IMR-90 (cell line): Measurements from ENCODE around the gene KRTAP10-1. TPM values are rescaled to one million over a fixed set of nuclear protein-coding genes. Genes with fewer than 3 reads are reported as not detected.

Source experiments
- ATAC-seq: fragments of 200-7000 bp; cut with Tn5 transposase; 2 replicates; pipeline ENCODE4 v1.9.1; 2020; ENCODE audit warnings: low read depth, mild to moderate bottlenecking, moderate library complexity
- BruUV-seq: library from RNA; stranded (reverse); fragments of 400-500 nt; replicated peaks from 2 replicates; lab custom pipeline; 2021; lab: Mats Ljungman, UMichigan
- CTCF ChIA-PET: fragments of 300-600 bp; formaldehyde crosslinking; extraction: SDS; loops from one replicate; lab custom pipeline; 2021; ENCODE audit warnings: antibody characterized with exemption; lab: Yijun Ruan, JAX
- POLR2A ChIA-PET: fragments of 300-600 bp; sonication (Branson Sonifier 250); formaldehyde crosslinking; loops from one replicate; lab custom pipeline; 2022; ENCODE audit warnings: antibody characterized with exemption; ENCODE audit not compliant: unreplicated experiment; lab: Charles Lee
- DNase-seq: peaks from one replicate; pipeline ENCODE4 v3.0.0; 2013
- H2AFZ ChIP-seq: replicated peaks from 2 replicates; pipeline ENCODE3; 2013; ENCODE audit warnings: low read length, mild to moderate bottlenecking; ENCODE audit not compliant: poor library complexity
- H2AK5ac ChIP-seq: 2 replicates; pipeline ENCODE4 v1.6.1; 2013; ENCODE audit warnings: low read depth, low read length, inconsistent platforms
- H2AK9ac ChIP-seq: replicated peaks from 2 replicates; pipeline ENCODE3; 2013; ENCODE audit warnings: mild to moderate bottlenecking, low read depth, low read length, moderate library complexity; ENCODE audit not compliant: poor library complexity
- H2BK120ac ChIP-seq: 2 replicates; pipeline ENCODE4 v1.6.1; 2013; ENCODE audit warnings: low read depth, low read length, inconsistent platforms
- H2BK15ac ChIP-seq: 3 replicates; pipeline ENCODE4 v1.6.1; 2013; ENCODE audit warnings: low read depth, low read length, inconsistent platforms
- H2BK20ac ChIP-seq: 2 replicates; pipeline ENCODE4 v1.6.1; 2013; ENCODE audit warnings: low read depth, mild to moderate bottlenecking, inconsistent platforms, low read length, moderate library complexity
- H2BK5ac ChIP-seq: 2 replicates; pipeline ENCODE4 v1.6.1; 2013; ENCODE audit warnings: mild to moderate bottlenecking, low read depth, low read length, inconsistent platforms; ENCODE audit not compliant: poor library complexity, severe bottlenecking
- H3K14ac ChIP-seq: replicated peaks from 2 replicates; pipeline ENCODE4 v1.6.1; 2013; ENCODE audit warnings: low read depth, low read length, inconsistent platforms
- H3K18ac ChIP-seq: 2 replicates; pipeline ENCODE4 v1.6.1; 2013; ENCODE audit warnings: low read depth, low read length, control low read depth
- H3K23ac ChIP-seq: 2 replicates; pipeline ENCODE4 v1.6.1; 2013; ENCODE audit warnings: low read depth, low read length, inconsistent platforms
- H3K27ac ChIP-seq: 2 replicates; pipeline ENCODE4 v1.5.1; 2013; ENCODE audit warnings: mild to moderate bottlenecking, control low read depth, low read length; ENCODE audit not compliant: insufficient read depth
- H3K27me3 ChIP-seq: 2 replicates; pipeline ENCODE4 v1.6.1; 2013; ENCODE audit warnings: low read length; ENCODE audit not compliant: control insufficient read depth, insufficient read depth
- H3K36me3 ChIP-seq: 2 replicates; pipeline ENCODE4 v1.6.1; 2013; ENCODE audit warnings: low read length, mixed read lengths; ENCODE audit not compliant: control insufficient read depth, insufficient read depth
- H3K4ac ChIP-seq: 2 replicates; pipeline ENCODE4 v1.6.1; 2013; ENCODE audit warnings: low read depth, low read length, inconsistent platforms
- H3K4me1 ChIP-seq: 2 replicates; pipeline ENCODE4 v1.6.1; 2013; ENCODE audit warnings: low read length, mixed read lengths; ENCODE audit not compliant: control insufficient read depth, insufficient read depth
- H3K4me2 ChIP-seq: 2 replicates; pipeline ENCODE4 v1.6.1; 2013; ENCODE audit warnings: low read depth, mild to moderate bottlenecking, control low read depth, low read length, moderate library complexity
- H3K4me3 ChIP-seq: 2 replicates; pipeline ENCODE4 v1.5.1; 2013; ENCODE audit warnings: low read depth, mild to moderate bottlenecking, control low read depth, low read length, moderate library complexity; ENCODE audit not compliant: insufficient read depth
- H3K56ac ChIP-seq: 2 replicates; pipeline ENCODE4 v1.6.1; 2013; ENCODE audit warnings: low read length, inconsistent platforms; ENCODE audit not compliant: insufficient read depth; ENCODE audit errors: extremely low read depth
- H3K79me1 ChIP-seq, 2 experiments: 2 replicates each; pipeline ENCODE4 v1.6.1; 2013; ENCODE audit warnings: low read length in 2 of 2, inconsistent platforms in 1 of 2, low read depth in 1 of 2
- H3K9ac ChIP-seq: 2 replicates; pipeline ENCODE4 v1.6.1; 2013; ENCODE audit warnings: low read depth, low read length, control low read depth
- H3K9me1 ChIP-seq: 2 replicates; pipeline ENCODE4 v1.6.1; 2013; ENCODE audit warnings: low read length, inconsistent platforms; ENCODE audit not compliant: insufficient read depth
- H3K9me3 ChIP-seq: 2 replicates; pipeline ENCODE4 v1.6.1; 2013; ENCODE audit warnings: low read length; ENCODE audit not compliant: control insufficient read depth, insufficient read depth
- H4K20me1 ChIP-seq: 2 replicates; pipeline ENCODE4 v1.6.1; 2013; ENCODE audit warnings: low read length, inconsistent platforms; ENCODE audit not compliant: insufficient read depth
- H4K5ac ChIP-seq: 2 replicates; pipeline ENCODE4 v1.6.1; 2013; ENCODE audit warnings: mild to moderate bottlenecking, low read depth, low read length, control low read depth
- H4K8ac ChIP-seq, 2 experiments: 2 replicates each; pipeline ENCODE4 v1.6.1; 2013; ENCODE audit warnings: low read depth in 2 of 2, low read length in 2 of 2, control low read depth in 1 of 2, inconsistent platforms in 1 of 2
- H4K91ac ChIP-seq: 2 replicates; pipeline ENCODE4 v1.6.1; 2013; ENCODE audit warnings: low read depth, low read length, inconsistent platforms; ENCODE audit not compliant: insufficient read depth
- BHLHE40 ChIP-seq: fragments of 150-350 bp; IDR thresholded peaks from 2 replicates; pipeline ENCODE4 v1.6.1; 2016; ENCODE audit warnings: mild to moderate bottlenecking, low read depth, low read length
- CEBPB ChIP-seq: IDR thresholded peaks from 2 replicates; pipeline ENCODE4 v1.6.1; 2012; ENCODE audit warnings: low read depth, low read length, improper control_type of control experiment
- CHD1 ChIP-seq: IDR thresholded peaks from 2 replicates; pipeline ENCODE4 v1.6.1; 2012; ENCODE audit warnings: low read depth, low read length, improper control_type of control experiment
- MAFK ChIP-seq: IDR thresholded peaks from 2 replicates; pipeline ENCODE4 v1.6.1; 2012; ENCODE audit warnings: low read depth, low read length, improper control_type of control experiment
- MXI1 ChIP-seq: IDR thresholded peaks from 2 replicates; pipeline ENCODE4 v1.6.1; 2012; ENCODE audit warnings: low read depth, mild to moderate bottlenecking, low read length, moderate library complexity, borderline replicate concordance
- NFE2L2 ChIP-seq: fragments of 150-350 bp; IDR thresholded peaks from 2 replicates; pipeline ENCODE4 v1.6.1; 2016; ENCODE audit warnings: low read depth, mild to moderate bottlenecking, low read length
- POLR2A ChIP-seq: IDR thresholded peaks from 2 replicates; pipeline ENCODE4 v1.6.1; 2012; ENCODE audit warnings: mild to moderate bottlenecking, low read depth, low read length
- RAD21 ChIP-seq: IDR thresholded peaks from 2 replicates; pipeline ENCODE4 v1.6.1; 2012; ENCODE audit warnings: low read length, improper control_type of control experiment
- RCOR1 ChIP-seq: IDR thresholded peaks from 2 replicates; pipeline ENCODE4 v1.6.1; 2012; ENCODE audit warnings: mild to moderate bottlenecking, low read length, improper control_type of control experiment; ENCODE audit not compliant: insufficient replicate concordance
- USF2 ChIP-seq: fragments of 150-350 bp; IDR thresholded peaks from 2 replicates; pipeline ENCODE4 v1.6.1; 2017; ENCODE audit warnings: mild to moderate bottlenecking, antibody characterized with exemption, low read length, low read depth
- WGBS, 2 experiments: methylation state at CpG; one replicate each; pipeline versions ENCODE4 v1.1.5 to v1.1.7; 2013; ENCODE audit warnings: missing lambda C conversion rate in 2 of 2; ENCODE audit not compliant: insufficient read length in 1 of 2; ENCODE audit errors: extremely low coverage in 2 of 2; 5-methylcytosine and 5-hydroxymethylcytosine counted together
- dilution Hi-C: fragments of 300-500 bp; cut with HindIII; formaldehyde crosslinking; loops from one replicate; pipeline ENCODE4 v1.14.3; 2018; ENCODE audit warnings: low sequenced_read_pairs; ENCODE audit not compliant: unreplicated experiment
- in situ Hi-C: fragments of 300-500 bp; cut with MboI; formaldehyde crosslinking; loops from 3 replicates; pipeline ENCODE4 v1.14.3; 2019; ENCODE audit warnings: low sequenced_read_pairs, inconsistent platforms, mixed read lengths
- intact Hi-C: fragments of 100-400 bp; cut with micrococcal nuclease; formaldehyde crosslinking; loops from 2 replicates; pipeline ENCODE4 v1.10.0; 2022
- polyA plus RNA-seq, 3 experiments: library from polyadenylated mRNA; depleted of rRNA; stranded (reverse); fragments of >200 nt; gene quantifications; 2 replicates each; pipeline ENCODE4 v1.2.3, GENCODE V29; 2012; ENCODE audit warnings: low replicate concordance in 1 of 3
- total RNA-seq: library from RNA; depleted of rRNA; stranded (reverse); fragments of >200 nt; gene quantifications from 2 replicates; pipeline ENCODE4 v1.2.3, GENCODE V29; 2012
- TF ChIP-seq, protein P1 (sequence below): conservative IDR thresholded peaks from 2 replicates; pipeline ENCODE4 v1.5.1; 2012; ENCODE audit warnings: mild to moderate bottlenecking, low read depth, low read length, improper control_type of control experiment
- TF ChIP-seq, protein P2 (sequence below): fragments of 150-350 bp; IDR thresholded peaks from 2 replicates; pipeline ENCODE4 v1.6.1; 2016; ENCODE audit warnings: low read depth, mild to moderate bottlenecking, low read length, moderate library complexity, borderline replicate concordance

The KRTAP10-1 gene
- total and polyA plus RNA-seq, 2 of the 4 experiments (the other 2 are of a cell fraction): not detected

DNA sequence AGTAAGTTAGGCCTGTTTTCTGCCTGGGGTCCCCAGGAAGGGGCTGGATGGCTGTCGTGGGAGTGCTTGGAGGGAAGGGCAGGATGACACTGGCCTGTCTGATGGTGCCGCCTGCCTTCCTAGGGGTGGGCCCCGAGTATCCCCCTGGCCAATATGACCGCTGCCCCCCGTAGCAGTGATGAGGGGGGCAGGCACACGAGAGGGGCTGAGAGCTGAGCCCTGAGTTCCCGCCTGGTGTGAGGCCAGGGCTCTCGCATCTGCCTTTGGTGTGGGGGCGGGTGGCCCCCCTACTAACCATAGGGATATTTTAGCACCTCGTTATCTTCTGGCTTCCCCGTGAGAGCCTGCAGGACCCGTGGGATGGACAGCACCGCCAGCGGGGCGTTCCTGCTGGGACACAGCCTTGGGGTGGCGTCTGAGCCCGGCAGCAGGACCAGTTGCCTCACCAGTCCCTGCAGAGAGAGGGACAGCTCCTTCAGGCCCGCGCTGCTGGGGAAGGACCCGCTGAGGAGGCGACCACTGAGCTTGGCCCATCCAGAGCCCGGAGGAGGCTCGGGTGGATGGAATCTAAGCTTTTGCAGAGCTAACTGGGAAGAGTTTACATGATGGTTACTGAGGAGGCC lies 10.4 kb downstream of the KRTAP10-1 start:
- no peak overlapping the region for H3K4me2 ChIP-seq
- no peak overlapping the region for H2BK5ac ChIP-seq
- ChIA-PET CTCF (no interaction called here), POLR2A (no interaction called here)
- H3K9me3 ChIP-seq: peaks cover 20% of the 10 kb centered on the region; the same call in 1 of the 2 replicates
- no peaks in the 10 kb centered on the region for H3K79me1 ChIP-seq
- no peaks in the 10 kb centered on the region for H3K4me1 ChIP-seq
- no peak overlapping the region for H3K56ac ChIP-seq
- H2BK20ac ChIP-seq: no peak overlapping the region
- 51% methylated on average over 10 of the region's 23 CpGs; no CpG with 5 or more reads in 1 of the 2 experiments for WGBS, 2 experiments
- no peak overlapping the region for H3K18ac ChIP-seq
- no peaks in the 10 kb centered on the region for H4K20me1 ChIP-seq
- no peaks in the 10 kb centered on the region for H3K9me1 ChIP-seq
- intact Hi-C loops: no loop called here
- TF ChIP-seq NFE2L2: no peak
- TF ChIP-seq, protein P1, sequence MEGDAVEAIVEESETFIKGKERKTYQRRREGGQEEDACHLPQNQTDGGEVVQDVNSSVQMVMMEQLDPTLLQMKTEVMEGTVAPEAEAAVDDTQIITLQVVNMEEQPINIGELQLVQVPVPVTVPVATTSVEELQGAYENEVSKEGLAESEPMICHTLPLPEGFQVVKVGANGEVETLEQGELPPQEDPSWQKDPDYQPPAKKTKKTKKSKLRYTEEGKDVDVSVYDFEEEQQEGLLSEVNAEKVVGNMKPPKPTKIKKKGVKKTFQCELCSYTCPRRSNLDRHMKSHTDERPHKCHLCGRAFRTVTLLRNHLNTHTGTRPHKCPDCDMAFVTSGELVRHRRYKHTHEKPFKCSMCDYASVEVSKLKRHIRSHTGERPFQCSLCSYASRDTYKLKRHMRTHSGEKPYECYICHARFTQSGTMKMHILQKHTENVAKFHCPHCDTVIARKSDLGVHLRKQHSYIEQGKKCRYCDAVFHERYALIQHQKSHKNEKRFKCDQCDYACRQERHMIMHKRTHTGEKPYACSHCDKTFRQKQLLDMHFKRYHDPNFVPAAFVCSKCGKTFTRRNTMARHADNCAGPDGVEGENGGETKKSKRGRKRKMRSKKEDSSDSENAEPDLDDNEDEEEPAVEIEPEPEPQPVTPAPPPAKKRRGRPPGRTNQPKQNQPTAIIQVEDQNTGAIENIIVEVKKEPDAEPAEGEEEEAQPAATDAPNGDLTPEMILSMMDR: no peak
- no peak for TF ChIP-seq BHLHE40
- no peak for TF ChIP-seq RAD21
- TF ChIP-seq CHD1: no peak
- no peak for TF ChIP-seq POLR2A
- no peak for TF ChIP-seq RCOR1
- TF ChIP-seq MXI1: no peak
- TF ChIP-seq, protein P2, sequence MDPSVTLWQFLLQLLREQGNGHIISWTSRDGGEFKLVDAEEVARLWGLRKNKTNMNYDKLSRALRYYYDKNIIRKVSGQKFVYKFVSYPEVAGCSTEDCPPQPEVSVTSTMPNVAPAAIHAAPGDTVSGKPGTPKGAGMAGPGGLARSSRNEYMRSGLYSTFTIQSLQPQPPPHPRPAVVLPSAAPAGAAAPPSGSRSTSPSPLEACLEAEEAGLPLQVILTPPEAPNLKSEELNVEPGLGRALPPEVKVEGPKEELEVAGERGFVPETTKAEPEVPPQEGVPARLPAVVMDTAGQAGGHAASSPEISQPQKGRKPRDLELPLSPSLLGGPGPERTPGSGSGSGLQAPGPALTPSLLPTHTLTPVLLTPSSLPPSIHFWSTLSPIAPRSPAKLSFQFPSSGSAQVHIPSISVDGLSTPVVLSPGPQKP: no peak
- no peak for TF ChIP-seq USF2
- no peak for TF ChIP-seq CEBPB
- TF ChIP-seq MAFK: no peak
- H3K27me3 ChIP-seq: no peaks in the 10 kb centered on the region
- no peak overlapping the region for H2AK5ac ChIP-seq
- no peak overlapping the region for H3K14ac ChIP-seq
- no peak overlapping the region for H3K9ac ChIP-seq
- H2BK120ac ChIP-seq: no peak overlapping the region
- H3K23ac ChIP-seq: no peak overlapping the region
- no peak overlapping the region for H2BK15ac ChIP-seq
- no peak overlapping the region for H4K8ac ChIP-seq
- DNase-seq: no peak
- BruUV-seq: no TSS peak
- in situ Hi-C loops: no loop called here
- no peak overlapping the region for H3K4me3 ChIP-seq
- H2AK9ac ChIP-seq: no peak overlapping the region
- no peak overlapping the region for H4K91ac ChIP-seq
- ATAC-seq: no peak
- dilution Hi-C loops: no loop called here
- no peaks in the 10 kb centered on the region for H3K36me3 ChIP-seq
- H2AFZ ChIP-seq: no peak overlapping the region
- H4K5ac ChIP-seq: no peak overlapping the region
- no peak overlapping the region for H3K27ac ChIP-seq
- no peak overlapping the region for H3K4ac ChIP-seq
